Suprapubic skin (tissue), 4 donors: ENCODE data around the gene CCDC40. TPM values are rescaled to one million over a fixed set of nuclear protein-coding genes. Genes with fewer than 3 reads are reported as not detected.

Experiments used
- DNase-seq, 2 donors: peaks; one replicate each; pipeline ENCODE4 v3.0.0-alpha.2; 2019; ENCODE audit warnings: low spot score in 2 of 2
- H3K27ac ChIP-seq: fragments of 200-600 bp; sonication (generic); one replicate; pipeline ENCODE4 v1.5.1; 2019
- H3K27me3 ChIP-seq: fragments of 200-600 bp; sonication (generic); one replicate; pipeline ENCODE4 v1.5.1; 2019
- H3K36me3 ChIP-seq: fragments of 200-600 bp; sonication (generic); one replicate; pipeline ENCODE4 v1.5.1; 2019
- H3K4me1 ChIP-seq: fragments of 200-600 bp; sonication (generic); one replicate; pipeline ENCODE4 v1.5.1; 2019
- H3K4me3 ChIP-seq: fragments of 200-600 bp; sonication (generic); one replicate; pipeline ENCODE4 v1.5.1; 2019; ENCODE audit warnings: mild to moderate bottlenecking
- H3K9me3 ChIP-seq: fragments of 200-600 bp; sonication (generic); one replicate; pipeline ENCODE4 v1.5.1; 2019
- EP300 ChIP-seq: sonication (generic); formaldehyde crosslinking; IDR thresholded peaks from one replicate; pipeline ENCODE4 v1.6.1; 2017; ENCODE audit warnings: antibody characterized with exemption
- POLR2A ChIP-seq, 2 donors: fragments of 450-650 bp; IDR thresholded peaks; one replicate each; pipeline ENCODE4 v1.6.1; 2017; ENCODE audit warnings: antibody characterized with exemption in 2 of 2, mild to moderate bottlenecking in 2 of 2, moderate library complexity in 2 of 2
- POLR2AphosphoS5 ChIP-seq, 3 donors: sonication (generic); formaldehyde crosslinking; IDR thresholded peaks; one replicate each; pipeline ENCODE4 v1.6.1; 2017; ENCODE audit warnings: antibody characterized with exemption in 3 of 3
- WGBS: methylation state at CpG from one replicate; pipeline ENCODE4 v1.1.5; 2018; 5-methylcytosine and 5-hydroxymethylcytosine counted together
- total RNA-seq, 4 donors: library from RNA; depleted of rRNA; stranded (reverse); fragments of >200 nt; gene quantifications; one replicate each; pipeline ENCODE4 v1.1.0, GENCODE V29; 2016
- TF ChIP-seq, protein P1 (sequence below), 2 donors: fragments of 200-600 bp in 1 of 2; fragments of 450-650 bp in 1 of 2; sonication (generic) in 1 of 2; IDR thresholded peaks; one replicate each; pipeline ENCODE4 v1.5.1; 2016 to 2019; ENCODE audit warnings: antibody characterized with exemption in 2 of 2, mild to moderate bottlenecking in 1 of 2, moderate library complexity in 1 of 2

The CCDC40 gene
- total RNA-seq, 4 donors from 2014 or later: 1.2 to 4.4 (median 2.9) TPM

GRCh38 chr17:80050706-80051105, 14.3 kb downstream of the CCDC40 start:
- Histone ChIP-seq H3K27ac (no peak overlapping the region), H3K36me3 (peaks cover 7% of the 10 kb centered on the region), H3K9me3 (no peaks in the 10 kb centered on the region), H3K27me3 (no peaks in the 10 kb centered on the region), H3K4me1 (no peaks in the 10 kb centered on the region), H3K4me3 (no peak overlapping the region)
- DNase-seq: no peak
- TF ChIP-seq POLR2A (IDR thresholded peaks at IDR 0.05) (no peak), EP300 (no peak), POLR2AphosphoS5 (IDR thresholded peaks at IDR 0.05) (no peak)
- TF ChIP-seq, protein P1, sequence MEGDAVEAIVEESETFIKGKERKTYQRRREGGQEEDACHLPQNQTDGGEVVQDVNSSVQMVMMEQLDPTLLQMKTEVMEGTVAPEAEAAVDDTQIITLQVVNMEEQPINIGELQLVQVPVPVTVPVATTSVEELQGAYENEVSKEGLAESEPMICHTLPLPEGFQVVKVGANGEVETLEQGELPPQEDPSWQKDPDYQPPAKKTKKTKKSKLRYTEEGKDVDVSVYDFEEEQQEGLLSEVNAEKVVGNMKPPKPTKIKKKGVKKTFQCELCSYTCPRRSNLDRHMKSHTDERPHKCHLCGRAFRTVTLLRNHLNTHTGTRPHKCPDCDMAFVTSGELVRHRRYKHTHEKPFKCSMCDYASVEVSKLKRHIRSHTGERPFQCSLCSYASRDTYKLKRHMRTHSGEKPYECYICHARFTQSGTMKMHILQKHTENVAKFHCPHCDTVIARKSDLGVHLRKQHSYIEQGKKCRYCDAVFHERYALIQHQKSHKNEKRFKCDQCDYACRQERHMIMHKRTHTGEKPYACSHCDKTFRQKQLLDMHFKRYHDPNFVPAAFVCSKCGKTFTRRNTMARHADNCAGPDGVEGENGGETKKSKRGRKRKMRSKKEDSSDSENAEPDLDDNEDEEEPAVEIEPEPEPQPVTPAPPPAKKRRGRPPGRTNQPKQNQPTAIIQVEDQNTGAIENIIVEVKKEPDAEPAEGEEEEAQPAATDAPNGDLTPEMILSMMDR (IDR thresholded peaks at IDR 0.05): no peak
- 90% methylated on average over 16 of the region's 16 CpGs for WGBS

- no peak for DNase-seq
- Histone ChIP-seq H3K27ac (no peak overlapping the region), H3K9me3 (no peaks in the 10 kb centered on the region), H3K4me3 (no peak overlapping the region), H3K36me3 (peaks cover 7% of the 10 kb centered on the region), H3K27me3 (no peaks in the 10 kb centered on the region), H3K4me1 (no peaks in the 10 kb centered on the region)
- WGBS: 93% methylated on average over 11 of the region's 11 CpGs
- TF ChIP-seq POLR2A (IDR thresholded peaks at IDR 0.05) (no peak), POLR2AphosphoS5 (IDR thresholded peaks at IDR 0.05) (no peak), EP300 (no peak)
- TF ChIP-seq, protein P1 (IDR thresholded peaks at IDR 0.05): no peak
These were observed 15.2 kb downstream of the CCDC40 start for GRCh38 chr17:80051681-80052080.

DNA sequence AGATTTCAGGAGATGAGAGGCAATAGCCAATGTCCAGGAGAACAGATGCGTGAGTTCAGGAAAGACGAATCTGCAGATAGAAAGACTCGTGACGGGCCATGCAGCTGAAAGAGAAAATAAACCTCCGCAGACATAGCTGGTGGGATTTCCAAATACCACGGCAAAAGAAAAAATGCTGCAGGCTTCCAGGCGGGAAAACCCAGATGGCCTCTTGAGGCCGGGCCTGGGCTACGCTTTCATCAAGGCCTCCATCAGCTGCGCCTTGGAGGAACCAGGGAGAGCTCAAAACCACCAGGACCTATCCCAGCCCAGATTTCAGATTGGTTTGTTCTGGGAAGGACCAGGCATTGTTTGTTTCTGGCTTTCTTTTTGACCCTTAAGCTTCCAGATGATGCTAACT, 16.7 kb downstream of the CCDC40 start:
- no peak overlapping the region for H3K27ac ChIP-seq
- DNase-seq: no peak
- no peak overlapping the region for H3K4me3 ChIP-seq
- no peaks in the 10 kb centered on the region for H3K27me3 ChIP-seq
- TF ChIP-seq, protein P1 (IDR thresholded peaks at IDR 0.05): no peak
- TF ChIP-seq POLR2AphosphoS5 (IDR thresholded peaks at IDR 0.05) (no peak), POLR2A (IDR thresholded peaks at IDR 0.05) (no peak), EP300 (no peak)
- H3K4me1 ChIP-seq: no peaks in the 10 kb centered on the region
- H3K36me3 ChIP-seq: peaks cover 7% of the 10 kb centered on the region
- WGBS: 85% methylated on average over 10 of the region's 10 CpGs
- H3K9me3 ChIP-seq: no peaks in the 10 kb centered on the region

- 91% methylated on average over 9 of the region's 9 CpGs for WGBS
- no peak overlapping the region for H3K4me3 ChIP-seq
- DNase-seq: no peak
- no peaks in the 10 kb centered on the region for H3K4me1 ChIP-seq
- no peak overlapping the region for H3K27ac ChIP-seq
- no peaks in the 10 kb centered on the region for H3K27me3 ChIP-seq
- no peaks in the 10 kb centered on the region for H3K9me3 ChIP-seq
- peaks cover 3% of the 10 kb centered on the region for H3K36me3 ChIP-seq
- TF ChIP-seq POLR2AphosphoS5 (IDR thresholded peaks at IDR 0.05) (no peak), POLR2A (IDR thresholded peaks at IDR 0.05) (no peak), EP300 (no peak)
- TF ChIP-seq, protein P1 (IDR thresholded peaks at IDR 0.05): no peak
These were observed 19.2 kb downstream of the CCDC40 start for GRCh38 chr17:80055597-80055996.

DNA sequence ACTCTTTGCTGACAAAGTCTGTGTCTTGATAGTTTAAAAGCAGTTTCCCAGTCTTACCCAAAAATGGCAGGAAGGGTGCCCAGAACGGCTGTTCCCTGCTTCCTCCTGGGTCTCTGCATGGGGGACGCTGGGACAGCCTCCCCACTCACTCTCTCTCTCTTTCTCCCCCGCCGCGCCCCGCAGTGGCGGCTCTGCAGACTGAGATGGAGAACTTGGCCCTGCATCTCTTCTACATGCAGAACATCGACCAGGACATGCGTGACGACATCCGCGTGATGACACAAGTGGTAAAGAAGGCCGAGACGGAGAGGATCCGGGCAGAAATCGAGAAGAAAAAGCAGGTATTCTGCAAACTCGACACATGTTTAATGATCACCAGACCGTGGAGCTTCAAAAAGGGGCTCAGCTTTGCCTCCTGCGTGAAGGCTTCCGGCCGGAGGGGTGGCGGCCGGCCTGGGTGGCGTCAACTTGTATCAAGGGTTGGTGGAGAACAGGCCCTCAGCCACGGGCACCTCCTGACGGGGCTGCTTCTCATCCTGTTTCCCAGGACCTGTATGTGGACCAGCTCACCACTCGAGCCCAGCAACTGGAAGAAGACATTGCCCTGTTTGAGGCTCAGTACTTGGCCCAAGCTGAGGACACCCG, 22.0 kb downstream of the CCDC40 start:
- Histone ChIP-seq H3K36me3 (no peaks in the 10 kb centered on the region), H3K4me1 (no peaks in the 10 kb centered on the region), H3K27ac (no peak overlapping the region), H3K4me3 (no peak overlapping the region), H3K9me3 (no peaks in the 10 kb centered on the region), H3K27me3 (no peaks in the 10 kb centered on the region)
- no peak for DNase-seq
- TF ChIP-seq POLR2AphosphoS5 (IDR thresholded peaks at IDR 0.05): no peak
- no peak for TF ChIP-seq POLR2A (IDR thresholded peaks at IDR 0.05)
- TF ChIP-seq, protein P1 (IDR thresholded peaks at IDR 0.05): no peak
- no peak for TF ChIP-seq EP300
- 94% methylated on average over 28 of the region's 28 CpGs for WGBS
